ENCODE results near the gene ABHD17B. TPM values are rescaled to one million over a fixed set of nuclear protein-coding genes. Genes with fewer than 3 reads are reported as not detected.

Gene ABHD17B
- total and polyA plus RNA-seq, 4 donors = 5.2 to 17.7 (median 10.1) TPM

- Histone ChIP-seq H3K36me3 (ENCODE audit: control insufficient read depth in 4 of 4, insufficient read depth in 3 of 4, low read depth in 1 of 4, low read length in 3 of 4) (peaks cover 0 to 5% (median 0%) of the 10 kb centered on the region in 4 donors), H3K27me3 (ENCODE audit: control insufficient read depth in 4 of 4, insufficient read depth in 4 of 4, low read length in 3 of 4) (no peaks in the 10 kb centered on the region), H3K27ac (ENCODE audit: low read depth in 1 of 2, low read length in 2 of 2) (no peak overlapping the region), H3K4me3 (ENCODE audit: low read depth in 1 of 3, low read length in 3 of 3) (no peak overlapping the region), H3K9me3 (ENCODE audit: control insufficient read depth in 4 of 4, low read length in 3 of 4) (no peaks in the 10 kb centered on the region), H3K4me1 (ENCODE audit: control insufficient read depth in 4 of 4, insufficient read depth in 4 of 4, low read length in 3 of 4) (peaks cover 0 to 2% (median 0%) of the 10 kb centered on the region in 4 donors), H3K9ac (ENCODE audit: low read depth in 1 of 2, low read length in 2 of 2) (no peak overlapping the region)
- 13% methylated on average over 2 of the region's 2 CpGs for WGBS
- DNase-seq (ENCODE audit: low spot score) = no peak
- TF ChIP-seq, protein P1, sequence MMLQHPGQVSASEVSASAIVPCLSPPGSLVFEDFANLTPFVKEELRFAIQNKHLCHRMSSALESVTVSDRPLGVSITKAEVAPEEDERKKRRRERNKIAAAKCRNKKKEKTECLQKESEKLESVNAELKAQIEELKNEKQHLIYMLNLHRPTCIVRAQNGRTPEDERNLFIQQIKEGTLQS (IDR thresholded peaks at IDR 0.05) = no peak
- TF ChIP-seq MAX (IDR thresholded peaks at IDR 0.05) (no peak), HNF4G (IDR thresholded peaks at IDR 0.05) (no peak), FOXA2 (IDR thresholded peaks at IDR 0.05) (no peak), JUND (IDR thresholded peaks at IDR 0.05) (no peak), RXRA (IDR thresholded peaks at IDR 0.05) (no peak), TAF1 (conservative IDR thresholded peaks at IDR 0.05) (no peak), HNF4A (conservative IDR thresholded peaks at IDR 0.05) (no peak), GABPA (IDR thresholded peaks at IDR 0.05 in 1 of 2, conservative IDR thresholded peaks at IDR 0.05 in 1 of 2) (no peak), NR2F2 (IDR thresholded peaks at IDR 0.05) (no peak), SP1 (IDR thresholded peaks at IDR 0.05) (no peak), RAD21 (IDR thresholded peaks at IDR 0.05) (no peak), EGR1 (IDR thresholded peaks at IDR 0.05; ENCODE audit: low read depth in 2 of 2) (no peak), YY1 (IDR thresholded peaks at IDR 0.05) (no peak)
- TF ChIP-seq, protein P2, sequence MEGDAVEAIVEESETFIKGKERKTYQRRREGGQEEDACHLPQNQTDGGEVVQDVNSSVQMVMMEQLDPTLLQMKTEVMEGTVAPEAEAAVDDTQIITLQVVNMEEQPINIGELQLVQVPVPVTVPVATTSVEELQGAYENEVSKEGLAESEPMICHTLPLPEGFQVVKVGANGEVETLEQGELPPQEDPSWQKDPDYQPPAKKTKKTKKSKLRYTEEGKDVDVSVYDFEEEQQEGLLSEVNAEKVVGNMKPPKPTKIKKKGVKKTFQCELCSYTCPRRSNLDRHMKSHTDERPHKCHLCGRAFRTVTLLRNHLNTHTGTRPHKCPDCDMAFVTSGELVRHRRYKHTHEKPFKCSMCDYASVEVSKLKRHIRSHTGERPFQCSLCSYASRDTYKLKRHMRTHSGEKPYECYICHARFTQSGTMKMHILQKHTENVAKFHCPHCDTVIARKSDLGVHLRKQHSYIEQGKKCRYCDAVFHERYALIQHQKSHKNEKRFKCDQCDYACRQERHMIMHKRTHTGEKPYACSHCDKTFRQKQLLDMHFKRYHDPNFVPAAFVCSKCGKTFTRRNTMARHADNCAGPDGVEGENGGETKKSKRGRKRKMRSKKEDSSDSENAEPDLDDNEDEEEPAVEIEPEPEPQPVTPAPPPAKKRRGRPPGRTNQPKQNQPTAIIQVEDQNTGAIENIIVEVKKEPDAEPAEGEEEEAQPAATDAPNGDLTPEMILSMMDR (IDR thresholded peaks at IDR 0.05; ENCODE audit: low read depth, low read length, missing input control) = no peak
- TF ChIP-seq, protein P3, sequence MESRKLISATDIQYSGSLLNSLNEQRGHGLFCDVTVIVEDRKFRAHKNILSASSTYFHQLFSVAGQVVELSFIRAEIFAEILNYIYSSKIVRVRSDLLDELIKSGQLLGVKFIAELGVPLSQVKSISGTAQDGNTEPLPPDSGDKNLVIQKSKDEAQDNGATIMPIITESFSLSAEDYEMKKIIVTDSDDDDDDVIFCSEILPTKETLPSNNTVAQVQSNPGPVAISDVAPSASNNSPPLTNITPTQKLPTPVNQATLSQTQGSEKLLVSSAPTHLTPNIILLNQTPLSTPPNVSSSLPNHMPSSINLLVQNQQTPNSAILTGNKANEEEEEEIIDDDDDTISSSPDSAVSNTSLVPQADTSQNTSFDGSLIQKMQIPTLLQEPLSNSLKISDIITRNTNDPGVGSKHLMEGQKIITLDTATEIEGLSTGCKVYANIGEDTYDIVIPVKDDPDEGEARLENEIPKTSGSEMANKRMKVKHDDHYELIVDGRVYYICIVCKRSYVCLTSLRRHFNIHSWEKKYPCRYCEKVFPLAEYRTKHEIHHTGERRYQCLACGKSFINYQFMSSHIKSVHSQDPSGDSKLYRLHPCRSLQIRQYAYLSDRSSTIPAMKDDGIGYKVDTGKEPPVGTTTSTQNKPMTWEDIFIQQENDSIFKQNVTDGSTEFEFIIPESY (IDR thresholded peaks at IDR 0.05) = no peak
Observed at GRCh38 chr9:71944754-71945375, 33.9 kb upstream of the ABHD17B start.

GRCh38 chr9:71941998-71942567 is 31.1 kb upstream of the ABHD17B start:
- WGBS = 93% methylated on average over 2 of the region's 2 CpGs
- H3K4me3 ChIP-seq (ENCODE audit: low read depth in 1 of 3, low read length in 3 of 3) = no peak overlapping the region
- peaks cover 0 to 2% (median 0%) of the 10 kb centered on the region in 4 donors for H3K4me1 ChIP-seq (ENCODE audit: control insufficient read depth in 4 of 4, insufficient read depth in 4 of 4, low read length in 3 of 4)
- H3K27me3 ChIP-seq (ENCODE audit: control insufficient read depth in 4 of 4, insufficient read depth in 4 of 4, low read length in 3 of 4) = no peaks in the 10 kb centered on the region
- H3K9ac ChIP-seq (ENCODE audit: low read depth in 1 of 2, low read length in 2 of 2) = no peak overlapping the region
- no peaks in the 10 kb centered on the region for H3K9me3 ChIP-seq (ENCODE audit: control insufficient read depth in 4 of 4, low read length in 3 of 4)
- DNase-seq (ENCODE audit: low spot score) = no peak
- H3K27ac ChIP-seq (ENCODE audit: low read depth in 1 of 2, low read length in 2 of 2) = no peak overlapping the region
- no peaks in the 10 kb centered on the region for H3K36me3 ChIP-seq (ENCODE audit: control insufficient read depth in 4 of 4, insufficient read depth in 3 of 4, low read depth in 1 of 4, low read length in 3 of 4)
- no peak for TF ChIP-seq YY1 (IDR thresholded peaks at IDR 0.05)
- no peak for TF ChIP-seq EGR1 (IDR thresholded peaks at IDR 0.05; ENCODE audit: low read depth in 2 of 2)
- TF ChIP-seq, protein P3 (IDR thresholded peaks at IDR 0.05) = no peak
- no peak for TF ChIP-seq GABPA (IDR thresholded peaks at IDR 0.05 in 1 of 2, conservative IDR thresholded peaks at IDR 0.05 in 1 of 2)
- no peak for TF ChIP-seq REST (IDR thresholded peaks at IDR 0.05)
- TF ChIP-seq JUND (IDR thresholded peaks at IDR 0.05) = no peak
- TF ChIP-seq RAD21 (IDR thresholded peaks at IDR 0.05) = no peak
- TF ChIP-seq SP1 (IDR thresholded peaks at IDR 0.05) = no peak
- TF ChIP-seq NR2F2 (IDR thresholded peaks at IDR 0.05) = no peak
- TF ChIP-seq, protein P2 (IDR thresholded peaks at IDR 0.05; ENCODE audit: low read depth, low read length, missing input control) = no peak
- TF ChIP-seq TAF1 (conservative IDR thresholded peaks at IDR 0.05) = no peak
- no peak for TF ChIP-seq RXRA (IDR thresholded peaks at IDR 0.05)
- TF ChIP-seq FOXA2 (IDR thresholded peaks at IDR 0.05) = no peak
- TF ChIP-seq HNF4G (IDR thresholded peaks at IDR 0.05) = no peak
